Psoas muscle (tissue), 8 donors: ENCODE data around the gene C16orf78. TPM values are rescaled to one million over a fixed set of nuclear protein-coding genes. Genes with fewer than 3 reads are reported as not detected.

ENCODE experiments used
- ATAC-seq, 4 donors: fragments of 200-7000 bp; cut with Tn5 transposase; one replicate each; pipeline ENCODE4 v1.9.1; 2020; ENCODE audit warnings: moderate library complexity in 3 of 4, mild to moderate bottlenecking in 2 of 4
- DNase-seq, 2 donors: peaks; one replicate each; pipeline ENCODE4 v3.0.0-alpha.2; 2020
- H3K27ac ChIP-seq: fragments of 200-600 bp; one replicate; pipeline ENCODE4 v1.8.0; 2022
- H3K27me3 ChIP-seq, 3 donors: fragments of 200-600 bp in 1 of 3; one replicate each; pipeline versions ENCODE4 v1.6.1 to v1.8.0; 2013 to 2022; ENCODE audit warnings: low read length in 2 of 3, mild to moderate bottlenecking in 2 of 3, moderate library complexity in 1 of 3; ENCODE audit not compliant: insufficient read depth in 3 of 3
- H3K36me3 ChIP-seq, 2 donors: fragments of 200-600 bp in 1 of 2; one replicate each; pipeline versions ENCODE4 v1.6.1 to v1.8.0; 2013 to 2022; ENCODE audit warnings: low read depth in 1 of 2, mild to moderate bottlenecking in 1 of 2, moderate library complexity in 1 of 2; ENCODE audit not compliant: insufficient read depth in 1 of 2
- H3K4me1 ChIP-seq: fragments of 200-600 bp; one replicate; pipeline ENCODE4 v1.8.0; 2022
- H3K4me3 ChIP-seq: fragments of 200-600 bp; one replicate; pipeline ENCODE4 v1.8.0; 2022; ENCODE audit warnings: mild to moderate bottlenecking
- H3K9me3 ChIP-seq: fragments of 200-600 bp; one replicate; pipeline ENCODE4 v1.8.0; 2022
- WGBS, 3 donors: extraction: QIAGEN DNeasy Blood & Tissue Kit; methylation state at CpG; one replicate each; pipeline versions ENCODE4 v1.1.6 to v1.1.7; 2013; 5-methylcytosine and 5-hydroxymethylcytosine counted together
- intact Hi-C, 2 donors: fragments of 100-400 bp; cut with DNase I; formaldehyde crosslinking; loops; one replicate each; pipeline versions ENCODE4 v1.11.0 to v1.14.2; 2022
- polyA plus RNA-seq, 3 donors: library from polyadenylated mRNA; stranded (reverse); fragments of 200-250 nt; gene quantifications; one replicate each; pipeline ENCODE4 v1.2.3, GENCODE V29; 2013
- total RNA-seq, 4 donors: library from RNA; stranded (reverse); fragmentation: NEBNext Ultra II Directional in 2 of 4; extraction: Animal tissue kit (Norgen Biotek cat#: 25700) in 2 of 4; gene quantifications; one replicate each; pipeline versions ENCODE4 v1.2.1 to v1.2.4, GENCODE V29; 2021 to 2023
- TF ChIP-seq, protein P1 (sequence below): fragments of 200-600 bp; IDR thresholded peaks from one replicate; pipeline ENCODE4 v1.8.0; 2022; ENCODE audit warnings: antibody characterized with exemption
- donor health status: healthy with polysubstance abuse.
- donor health status: DM: no; HTN: no; CAD: no; lungs with moderate emphysema.
- donor health status: Bipolar disorder and iron deficiency.
- donor health status: healthy.
- donor health status: DM: yes; HTN: yes; CAD: no.
- donor health status: DM: no; HTN: no; CAD: no.
- donor health status: DM: no; HTN: no; CAD: no.
- donor health status: DM: yes; HTN: yes; CAD: no.

The C16orf78 gene
- total and polyA plus RNA-seq, 7 donors, result not detected

DNA sequence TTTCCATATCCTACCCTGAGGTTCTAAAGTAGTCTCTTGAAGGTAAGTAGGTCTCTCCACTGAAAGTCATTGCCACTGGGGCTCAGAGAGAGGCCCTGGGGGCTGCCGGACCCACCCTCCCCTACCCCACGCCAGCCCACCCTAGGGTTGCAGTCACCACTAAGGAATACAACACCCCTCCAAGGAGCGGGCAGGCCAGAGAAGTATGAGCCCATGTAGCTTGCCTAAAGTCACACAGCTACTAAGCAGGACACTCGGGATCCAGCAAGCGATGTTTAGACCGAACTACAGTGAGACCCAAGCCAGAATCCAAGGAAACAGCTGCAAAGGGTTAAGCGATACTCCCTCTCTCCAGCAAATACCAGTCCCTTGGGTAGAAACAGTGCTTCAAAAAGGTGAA is 27.0 kb downstream of the C16orf78 start:
- 89 to 94% (median 89%) methylated on average over 7 of the region's 7 CpGs for WGBS, 3 donors
- TF ChIP-seq, protein P1, sequence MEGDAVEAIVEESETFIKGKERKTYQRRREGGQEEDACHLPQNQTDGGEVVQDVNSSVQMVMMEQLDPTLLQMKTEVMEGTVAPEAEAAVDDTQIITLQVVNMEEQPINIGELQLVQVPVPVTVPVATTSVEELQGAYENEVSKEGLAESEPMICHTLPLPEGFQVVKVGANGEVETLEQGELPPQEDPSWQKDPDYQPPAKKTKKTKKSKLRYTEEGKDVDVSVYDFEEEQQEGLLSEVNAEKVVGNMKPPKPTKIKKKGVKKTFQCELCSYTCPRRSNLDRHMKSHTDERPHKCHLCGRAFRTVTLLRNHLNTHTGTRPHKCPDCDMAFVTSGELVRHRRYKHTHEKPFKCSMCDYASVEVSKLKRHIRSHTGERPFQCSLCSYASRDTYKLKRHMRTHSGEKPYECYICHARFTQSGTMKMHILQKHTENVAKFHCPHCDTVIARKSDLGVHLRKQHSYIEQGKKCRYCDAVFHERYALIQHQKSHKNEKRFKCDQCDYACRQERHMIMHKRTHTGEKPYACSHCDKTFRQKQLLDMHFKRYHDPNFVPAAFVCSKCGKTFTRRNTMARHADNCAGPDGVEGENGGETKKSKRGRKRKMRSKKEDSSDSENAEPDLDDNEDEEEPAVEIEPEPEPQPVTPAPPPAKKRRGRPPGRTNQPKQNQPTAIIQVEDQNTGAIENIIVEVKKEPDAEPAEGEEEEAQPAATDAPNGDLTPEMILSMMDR, result no peak
- Histone ChIP-seq H3K4me1 (no peaks in the 10 kb centered on the region), H3K27me3 (peaks cover 0 to 4% (median 0%) of the 10 kb centered on the region in 3 donors), H3K4me3 (no peak overlapping the region), H3K27ac (no peak overlapping the region), H3K9me3 (no peaks in the 10 kb centered on the region), H3K36me3 (no peaks in the 10 kb centered on the region)
- ATAC-seq (no peak), DNase-seq (no peak)
- intact Hi-C loops, result loop anchor here (10.0 kb wide), 2 partner anchors 354 to 484 kb away; no protein-coding TSS in a partner anchor

DNA sequence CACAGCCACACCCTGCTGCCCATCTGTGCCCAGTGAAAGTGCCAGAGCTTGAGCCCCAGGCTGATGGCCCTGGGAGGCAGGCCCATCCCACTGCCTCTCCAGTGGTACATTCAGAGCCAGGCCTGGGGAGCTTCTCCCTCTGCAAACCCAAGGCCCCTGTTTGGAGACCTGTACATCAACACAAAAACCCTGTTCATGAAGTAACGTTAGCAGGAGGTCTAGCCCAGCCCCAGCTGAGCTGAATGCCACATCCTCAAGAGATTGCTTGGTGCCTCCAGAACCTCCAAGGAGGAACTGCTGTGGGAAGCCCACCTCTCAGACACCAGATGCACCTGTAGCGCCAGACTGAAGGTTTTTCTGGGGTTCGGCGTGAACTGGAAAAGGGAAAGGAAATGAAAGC is 31.5 kb downstream of the C16orf78 start:
- Histone ChIP-seq H3K4me3 (no peak overlapping the region), H3K36me3 (no peaks in the 10 kb centered on the region), H3K27me3 (no peaks in the 10 kb centered on the region), H3K4me1 (no peaks in the 10 kb centered on the region), H3K9me3 (no peaks in the 10 kb centered on the region), H3K27ac (no peak overlapping the region)
- DNase-seq (no peak), ATAC-seq (no peak)
- TF ChIP-seq, protein P1, result no peak
- intact Hi-C loops, result loop anchor here (5.0 to 10.0 kb wide), 5 partner anchors 187 to 517 kb away; partner anchors contain the start of gene ZNF423 (in 1 of the 2)
- 75 to 86% (median 81%) methylated on average over 4 of the region's 4 CpGs for WGBS, 3 donors

DNA sequence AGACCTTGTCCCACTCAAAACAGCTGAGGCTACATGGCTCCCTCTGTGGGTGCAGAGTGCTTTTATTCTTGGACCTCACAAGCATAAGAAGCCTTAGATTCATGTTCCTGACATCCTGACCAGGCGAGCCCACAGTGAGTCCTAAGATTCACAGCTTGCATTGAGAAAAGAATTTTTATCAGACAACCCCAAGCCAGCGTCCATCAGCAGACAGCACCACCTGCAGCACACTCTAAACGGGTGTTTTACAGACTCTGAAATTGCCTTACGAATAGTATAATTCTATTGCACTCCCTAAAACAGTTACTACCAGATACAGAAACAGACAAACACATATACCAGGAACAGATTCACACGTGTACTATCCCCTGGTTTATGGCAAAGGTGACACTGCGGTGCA is 31.9 kb downstream of the C16orf78 start:
- intact Hi-C loops, result loop anchor here (5.0 to 10.0 kb wide), 5 partner anchors 187 to 517 kb away; partner anchors contain the start of gene ZNF423 (in 1 of the 2)
- Histone ChIP-seq H3K27ac (no peak overlapping the region), H3K36me3 (no peaks in the 10 kb centered on the region), H3K9me3 (no peaks in the 10 kb centered on the region), H3K27me3 (no peaks in the 10 kb centered on the region), H3K4me3 (no peak overlapping the region), H3K4me1 (no peaks in the 10 kb centered on the region)
- no peak for ATAC-seq
- no peak for DNase-seq
- TF ChIP-seq, protein P1, result no peak
- 55 to 60% (median 58%) methylated on average over 6 of the region's 6 CpGs for WGBS, 3 donors

DNA sequence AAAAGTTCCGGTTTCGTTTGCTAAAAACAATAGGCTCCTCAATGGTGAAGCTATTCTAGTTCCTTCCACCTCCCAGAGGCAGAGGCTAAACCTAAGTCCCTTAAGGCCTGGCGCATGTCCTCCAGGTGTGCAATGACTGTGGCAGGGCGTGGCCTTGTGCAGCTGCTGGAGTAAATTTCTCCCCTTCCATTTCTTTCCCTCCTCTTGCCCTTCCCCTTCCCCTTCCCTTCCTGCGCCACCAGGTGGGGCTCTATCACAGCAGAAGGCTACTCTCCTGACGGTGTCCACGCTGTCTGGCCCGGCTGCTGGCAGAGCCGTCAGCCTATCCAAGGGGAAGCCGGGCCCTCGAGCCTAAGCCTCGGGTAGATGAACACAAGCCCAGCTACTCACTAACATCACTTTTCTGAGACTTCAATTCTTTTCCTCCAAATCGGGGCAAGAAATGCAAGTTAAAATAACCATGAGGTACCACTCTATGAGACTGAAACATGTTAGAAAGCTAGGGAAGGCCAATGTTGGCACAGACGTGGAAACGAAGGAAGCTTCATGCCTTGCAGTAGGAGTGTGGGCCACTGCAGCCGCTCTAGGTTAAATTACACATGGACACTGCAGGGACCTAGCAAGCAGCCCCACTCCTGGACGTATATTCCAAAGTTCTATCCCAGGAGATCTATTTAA is 34.4 kb downstream of the C16orf78 start:
- peak; percentile 98 to 100 (median 98) for ATAC-seq

More for the DNA sequence above, 34.4 kb downstream of the C16orf78 start:
- H3K9me3 ChIP-seq, result no peaks in the 10 kb centered on the region
- no peaks in the 10 kb centered on the region for H3K27me3 ChIP-seq
- intact Hi-C loops, result loop anchor here (1.0 to 10.0 kb wide), 7 partner anchors 184 to 514 kb away; partner anchors contain the start of gene ZNF423 (in 1 of the 2)
- no peak overlapping the region for H3K4me3 ChIP-seq
- H3K27ac ChIP-seq, result no peak overlapping the region
- H3K36me3 ChIP-seq, result no peaks in the 10 kb centered on the region
- DNase-seq, result peak; percentile 86 to 93
- WGBS, 3 donors, result 16 to 26% (median 17%) methylated on average over 17 of the region's 17 CpGs
- no peaks in the 10 kb centered on the region for H3K4me1 ChIP-seq
- TF ChIP-seq, protein P1, result peak; percentile 94
